Colonic mucosa (tissue), 4 donors: ENCODE data around the gene PLD2. TPM values are rescaled to one million over a fixed set of nuclear protein-coding genes. Genes with fewer than 3 reads are reported as not detected.

ENCODE experiments used
- DNase-seq: peaks from one replicate; pipeline ENCODE4 v3.0.0-alpha.2; 2020
- H3K27ac ChIP-seq: fragments of 200-600 bp; one replicate; pipeline ENCODE4 v1.8.0; 2021
- H3K27me3 ChIP-seq: fragments of 200-600 bp; one replicate; pipeline ENCODE4 v1.8.0; 2021
- H3K36me3 ChIP-seq: fragments of 200-600 bp; one replicate; pipeline ENCODE4 v1.8.0; 2021
- H3K4me1 ChIP-seq: fragments of 200-600 bp; one replicate; pipeline ENCODE4 v1.8.0; 2021; ENCODE audit warnings: mild to moderate bottlenecking
- H3K4me3 ChIP-seq: fragments of 200-600 bp; one replicate; pipeline ENCODE4 v1.8.0; 2021
- H3K9ac ChIP-seq, 2 donors: one replicate each; pipeline ENCODE4 v1.7.0; 2013; ENCODE audit warnings: control low read depth in 2 of 2, low read depth in 2 of 2, low read length in 2 of 2
- H3K9me3 ChIP-seq: fragments of 200-600 bp; one replicate; pipeline ENCODE4 v1.8.0; 2021
- CTCF ChIP-seq: fragments of 200-600 bp; IDR thresholded peaks from one replicate; pipeline ENCODE4 v1.8.0; 2022; ENCODE audit warnings: antibody characterized with exemption, mild to moderate bottlenecking
- intact Hi-C: fragments of 100-400 bp; cut with DNase I; formaldehyde crosslinking; loops from one replicate; pipeline ENCODE4 v1.14.1; 2022
- total RNA-seq, 2 donors: library from RNA; stranded (reverse); fragmentation: NEBNext Ultra II Directional in 1 of 2; extraction: Animal tissue kit (Norgen Biotek cat#: 25700) in 1 of 2; gene quantifications; one replicate each; pipeline ENCODE4 v1.2.1, GENCODE V29; 2021
- donor health status: healthy.
- donor health status: DM: no; HTN: no; CAD: no.
- donor health status: DM: no; HTN: no; CAD: no.

PLD2 gene
- total RNA-seq, 2 donors from 2014 or later, result 18.8 to 28.3 TPM

- no peaks in the 10 kb centered on the region for H3K9me3 ChIP-seq
- H3K4me3 ChIP-seq, result no peak overlapping the region
- peaks cover 15% of the 10 kb centered on the region for H3K4me1 ChIP-seq
- no peaks in the 10 kb centered on the region for H3K36me3 ChIP-seq
- no peak for TF ChIP-seq CTCF
- no peaks in the 10 kb centered on the region for H3K27me3 ChIP-seq
- DNase-seq, result no peak
- intact Hi-C loops, result no loop called here
- no peak overlapping the region for H3K9ac ChIP-seq
- no peak overlapping the region for H3K27ac ChIP-seq
Observed at GRCh38 chr17:4837471-4838308, 30.7 kb downstream of the PLD2 start.

GRCh38 chr17:4838309-4838785 lies 31.4 kb downstream of the PLD2 start:
- Histone ChIP-seq H3K27me3 (no peaks in the 10 kb centered on the region), H3K36me3 (no peaks in the 10 kb centered on the region), H3K9ac (no peak overlapping the region), H3K4me3 (no peak overlapping the region), H3K27ac (no peak overlapping the region), H3K9me3 (no peaks in the 10 kb centered on the region), H3K4me1 (peaks cover 15% of the 10 kb centered on the region)
- no peak for TF ChIP-seq CTCF
- intact Hi-C loops, result no loop called here
- no peak for DNase-seq

- intact Hi-C loops, result no loop called here
- Histone ChIP-seq H3K9ac (no peak overlapping the region), H3K36me3 (no peaks in the 10 kb centered on the region), H3K4me3 (no peak overlapping the region), H3K9me3 (no peaks in the 10 kb centered on the region), H3K27ac (no peak overlapping the region), H3K4me1 (peaks cover 15% of the 10 kb centered on the region), H3K27me3 (no peaks in the 10 kb centered on the region)
- no peak for DNase-seq
- no peak for TF ChIP-seq CTCF
Observed at GRCh38 chr17:4839221-4839620, 32.3 kb downstream of the PLD2 start.

- Histone ChIP-seq H3K4me3 (no peak overlapping the region), H3K27me3 (no peaks in the 10 kb centered on the region), H3K36me3 (no peaks in the 10 kb centered on the region), H3K27ac (no peak overlapping the region), H3K9me3 (no peaks in the 10 kb centered on the region), H3K9ac (no peak overlapping the region), H3K4me1 (peaks cover 8% of the 10 kb centered on the region)
- intact Hi-C loops, result no loop called here
- no peak for DNase-seq
- no peak for TF ChIP-seq CTCF
Observed at GRCh38 chr17:4839965-4840892, 33.3 kb downstream of the PLD2 start.

GRCh38 chr17:4840893-4841242 lies 33.9 kb downstream of the PLD2 start:
- Histone ChIP-seq H3K27ac (no peak overlapping the region), H3K4me3 (no peak overlapping the region), H3K36me3 (no peaks in the 10 kb centered on the region), H3K9me3 (no peaks in the 10 kb centered on the region), H3K4me1 (peaks cover 5% of the 10 kb centered on the region), H3K27me3 (no peaks in the 10 kb centered on the region), H3K9ac (no peak overlapping the region)
- intact Hi-C loops, result no loop called here
- TF ChIP-seq CTCF, result no peak
- no peak for DNase-seq
